SK-N-SH treated with all-trans-retinoic acid at 6 μM for 48 hours (cell line): ENCODE data around the gene HES1.

ENCODE experiments used
- ATAC-seq: fragments of 200-7000 bp; cut with Tn5 transposase; 3 replicates; pipeline ENCODE4 v1.9.1; 2020; ENCODE audit warnings: mild to moderate bottlenecking, moderate library complexity
- ARNTL ChIP-seq: fragments of 450-650 bp; formaldehyde crosslinking; IDR thresholded peaks from 2 replicates; pipeline ENCODE4 v1.5.0; 2020; ENCODE audit warnings: low read depth, mild to moderate bottlenecking, moderate library complexity, borderline replicate concordance
- BACH2 ChIP-seq: fragments of 250-450 bp; sonication (Bioruptor Pico); IDR thresholded peaks from 2 replicates; pipeline ENCODE4 v1.9.0; 2021; ENCODE audit warnings: mild to moderate bottlenecking, borderline replicate concordance
- CSDC2 ChIP-seq: fragments of 250-450 bp; sonication (Bioruptor Pico); IDR thresholded peaks from 2 replicates; pipeline ENCODE4 v1.5.0; 2020; ENCODE audit warnings: mild to moderate bottlenecking, moderate library complexity
- ESRRG ChIP-seq: fragments of 250-450 bp; sonication (Bioruptor Pico); IDR thresholded peaks from 2 replicates; pipeline ENCODE4 v1.6.1; 2021; ENCODE audit warnings: mild to moderate bottlenecking
- GLIS3 ChIP-seq: fragments of 250-450 bp; sonication (Bioruptor Pico); IDR thresholded peaks from 2 replicates; pipeline ENCODE4 v1.5.0; 2020; ENCODE audit warnings: mild to moderate bottlenecking, moderate library complexity
- ISL1 ChIP-seq: fragments of 250-450 bp; sonication (Bioruptor Pico); IDR thresholded peaks from 2 replicates; pipeline ENCODE4 v2.1.2; 2022; ENCODE audit warnings: mild to moderate bottlenecking, moderate library complexity
- OSR1 ChIP-seq: fragments of 250-450 bp; sonication (Bioruptor Pico); IDR thresholded peaks from 2 replicates; pipeline ENCODE4 v1.8.0; 2022; ENCODE audit warnings: moderate library complexity, mild to moderate bottlenecking, inconsistent platforms
- PPARA ChIP-seq: fragments of 250-450 bp; sonication (Bioruptor Pico); IDR thresholded peaks from 2 replicates; pipeline ENCODE4 v1.5.0; 2020; ENCODE audit warnings: mild to moderate bottlenecking, borderline replicate concordance
- RARB ChIP-seq: fragments of 250-450 bp; sonication (Bioruptor Pico); IDR thresholded peaks from 2 replicates; pipeline ENCODE4 v1.8.0; 2021; ENCODE audit warnings: mild to moderate bottlenecking, moderate library complexity
- SNAI2 ChIP-seq: fragments of 250-450 bp; sonication (Bioruptor Pico); IDR thresholded peaks from 2 replicates; pipeline ENCODE4 v1.5.0; 2020; ENCODE audit warnings: mild to moderate bottlenecking, moderate library complexity
- TCF4 ChIP-seq: fragments of 250-450 bp; sonication (Bioruptor Pico); IDR thresholded peaks from 2 replicates; pipeline ENCODE4 v1.8.0; 2021; ENCODE audit warnings: mild to moderate bottlenecking, moderate library complexity, borderline replicate concordance
- TOX ChIP-seq: fragments of 250-450 bp; sonication (Bioruptor Pico); IDR thresholded peaks from 2 replicates; pipeline ENCODE4 v1.8.0; 2021; ENCODE audit warnings: mild to moderate bottlenecking, moderate library complexity, borderline replicate concordance
- ZC3H10 ChIP-seq: fragments of 250-450 bp; sonication (Bioruptor Pico); IDR thresholded peaks from 2 replicates; pipeline ENCODE4 v1.5.1; 2021; ENCODE audit warnings: mild to moderate bottlenecking, moderate library complexity
- ZFP3 ChIP-seq: fragments of 250-450 bp; sonication (Bioruptor Pico); IDR thresholded peaks from 2 replicates; pipeline ENCODE4 v1.5.0; 2020; ENCODE audit warnings: mild to moderate bottlenecking, moderate library complexity
- ZFP30 ChIP-seq: fragments of 450-650 bp; formaldehyde crosslinking; IDR thresholded peaks from 2 replicates; pipeline ENCODE4 v1.5.0; 2022; ENCODE audit warnings: mild to moderate bottlenecking, moderate library complexity
- ZNF565 ChIP-seq: fragments of 450-650 bp; formaldehyde crosslinking; conservative IDR thresholded peaks from 2 replicates; pipeline ENCODE4 v1.5.0; 2020; ENCODE audit warnings: low read depth, mild to moderate bottlenecking, moderate library complexity
- ZNF70 ChIP-seq: fragments of 450-650 bp; formaldehyde crosslinking; IDR thresholded peaks from 2 replicates; pipeline ENCODE4 v1.5.0; 2020; ENCODE audit warnings: mild to moderate bottlenecking, moderate library complexity
- ZNF8 ChIP-seq: fragments of 450-650 bp; formaldehyde crosslinking; IDR thresholded peaks from 2 replicates; pipeline ENCODE4 v1.5.0; 2020; ENCODE audit warnings: mild to moderate bottlenecking, moderate library complexity
- TF ChIP-seq, protein P1 (sequence below): fragments of 250-450 bp; sonication (Bioruptor Pico); IDR thresholded peaks from 2 replicates; pipeline ENCODE4 v1.8.0; 2021; ENCODE audit warnings: low read depth, mild to moderate bottlenecking, moderate library complexity, borderline replicate concordance
- TF ChIP-seq, protein P2 (sequence below): fragments of 250-450 bp; sonication (Bioruptor Pico); IDR thresholded peaks from 2 replicates; pipeline ENCODE4 v1.5.1; 2020; ENCODE audit warnings: low read depth, mild to moderate bottlenecking, moderate library complexity
- TF ChIP-seq, protein P3 (sequence below): fragments of 250-450 bp; sonication (Bioruptor Pico); IDR thresholded peaks from 2 replicates; pipeline ENCODE4 v1.5.0; 2020; ENCODE audit warnings: mild to moderate bottlenecking, moderate library complexity
- TF ChIP-seq, protein P4 (sequence below): fragments of 250-450 bp; sonication (Bioruptor Pico); IDR thresholded peaks from 2 replicates; pipeline ENCODE4 v1.5.1; 2021; ENCODE audit warnings: mild to moderate bottlenecking, moderate library complexity
- TF ChIP-seq, protein P5 (sequence below): fragments of 250-450 bp; sonication (Bioruptor Pico); IDR thresholded peaks from 2 replicates; pipeline ENCODE4 v1.8.0; 2020; ENCODE audit warnings: mild to moderate bottlenecking, moderate library complexity, borderline replicate concordance

Gene HES1

DNA sequence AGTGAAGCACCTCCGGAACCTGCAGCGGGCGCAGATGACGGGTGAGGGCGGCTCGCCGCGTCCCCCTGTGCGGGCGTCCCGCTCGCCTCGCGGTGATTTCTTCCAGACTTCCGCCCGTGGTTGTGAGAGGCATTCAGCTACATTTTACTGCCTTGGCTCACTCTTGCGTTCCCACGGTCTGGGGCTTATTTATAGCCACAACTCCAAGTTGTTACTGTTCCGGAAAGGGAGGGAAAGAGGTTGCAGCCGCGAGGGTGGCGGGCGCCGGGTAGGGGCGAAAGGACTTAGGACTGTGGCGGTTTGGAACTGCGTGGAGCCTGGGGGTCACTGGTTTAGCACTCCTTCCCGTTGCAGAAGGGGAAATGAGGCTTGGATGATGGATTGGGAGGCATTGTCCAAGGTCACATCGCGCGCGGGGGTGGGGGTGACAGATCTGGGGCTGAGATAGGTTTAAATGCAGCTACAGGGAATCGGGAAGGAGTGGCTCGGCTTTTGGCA lies 1.1 kb downstream of the HES1 start (continued):
- TF ChIP-seq, protein P1, sequence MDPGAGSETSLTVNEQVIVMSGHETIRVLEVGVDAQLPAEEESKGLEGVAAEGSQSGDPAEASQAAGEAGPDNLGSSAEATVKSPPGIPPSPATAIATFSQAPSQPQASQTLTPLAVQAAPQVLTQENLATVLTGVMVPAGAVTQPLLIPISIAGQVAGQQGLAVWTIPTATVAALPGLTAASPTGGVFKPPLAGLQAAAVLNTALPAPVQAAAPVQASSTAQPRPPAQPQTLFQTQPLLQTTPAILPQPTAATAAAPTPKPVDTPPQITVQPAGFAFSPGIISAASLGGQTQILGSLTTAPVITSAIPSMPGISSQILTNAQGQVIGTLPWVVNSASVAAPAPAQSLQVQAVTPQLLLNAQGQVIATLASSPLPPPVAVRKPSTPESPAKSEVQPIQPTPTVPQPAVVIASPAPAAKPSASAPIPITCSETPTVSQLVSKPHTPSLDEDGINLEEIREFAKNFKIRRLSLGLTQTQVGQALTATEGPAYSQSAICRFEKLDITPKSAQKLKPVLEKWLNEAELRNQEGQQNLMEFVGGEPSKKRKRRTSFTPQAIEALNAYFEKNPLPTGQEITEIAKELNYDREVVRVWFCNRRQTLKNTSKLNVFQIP (CRISPR knock-in tag): no peak
- TF ChIP-seq ZNF70 (no peak), CSDC2 (CRISPR knock-in tag) (no peak), ISL1 (CRISPR knock-in tag) (no peak), SNAI2 (no peak), TOX (CRISPR knock-in tag) (no peak), ZFP30 (CRISPR knock-in tag) (no peak)

DNA sequence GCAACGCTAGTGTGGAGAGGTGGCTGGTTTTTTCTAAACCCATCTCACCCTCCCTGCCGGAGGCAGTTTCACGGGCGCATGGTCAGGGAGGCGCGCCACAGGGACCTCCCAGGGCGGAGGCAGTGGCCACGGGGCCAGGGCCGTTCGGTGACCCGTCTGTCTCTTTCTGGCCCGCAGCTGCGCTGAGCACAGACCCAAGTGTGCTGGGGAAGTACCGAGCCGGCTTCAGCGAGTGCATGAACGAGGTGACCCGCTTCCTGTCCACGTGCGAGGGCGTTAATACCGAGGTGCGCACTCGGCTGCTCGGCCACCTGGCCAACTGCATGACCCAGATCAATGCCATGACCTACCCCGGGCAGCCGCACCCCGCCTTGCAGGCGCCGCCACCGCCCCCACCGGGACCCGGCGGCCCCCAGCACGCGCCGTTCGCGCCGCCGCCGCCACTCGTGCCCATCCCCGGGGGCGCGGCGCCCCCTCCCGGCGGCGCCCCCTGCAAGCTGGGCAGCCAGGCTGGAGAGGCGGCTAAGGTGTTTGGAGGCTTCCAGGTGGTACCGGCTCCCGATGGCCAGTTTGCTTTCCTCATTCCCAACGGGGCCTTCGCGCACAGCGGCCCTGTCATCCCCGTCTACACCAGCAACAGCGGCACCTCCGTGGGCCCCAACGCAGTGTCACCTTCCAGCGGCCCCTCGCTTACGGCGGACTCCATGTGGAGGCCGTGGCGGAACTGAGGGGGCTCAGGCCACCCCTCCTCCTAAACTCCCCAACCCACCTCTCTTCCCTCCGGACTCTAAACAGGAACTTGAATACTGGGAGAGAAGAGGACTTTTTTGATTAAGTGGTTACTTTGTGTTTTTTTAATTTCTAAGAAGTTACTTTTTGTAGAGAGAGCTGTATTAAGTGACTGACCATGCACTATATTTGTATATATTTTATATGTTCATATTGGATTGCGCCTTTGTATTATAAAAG lies 1.8 kb downstream of the HES1 start:
- ATAC-seq: no peak
- TF ChIP-seq ARNTL (CRISPR knock-in tag) (no peak), CSDC2 (CRISPR knock-in tag) (no peak), ZC3H10 (CRISPR knock-in tag) (peak; percentile 77), BACH2 (CRISPR knock-in tag) (no peak), TCF4 (CRISPR knock-in tag) (peak; percentile 11; the same call in 1 of the 2 replicates), ZNF565 (CRISPR knock-in tag) (0 out of 2 replicates have a peak, but pooled peaks have one; percentile 77), OSR1 (CRISPR knock-in tag) (no peak), SNAI2 (no peak), ISL1 (CRISPR knock-in tag) (no peak), ZFP3 (peak; percentile 54; the same call in 1 of the 2 replicates), PPARA (no peak), GLIS3 (peak; percentile 89), ZNF70 (no peak), TOX (CRISPR knock-in tag) (peak; percentile 19; the same call in 1 of the 2 replicates), ESRRG (CRISPR knock-in tag) (0 out of 2 replicates have a peak, but pooled peaks have one; percentile 47), ZFP30 (CRISPR knock-in tag) (0 out of 2 replicates have a peak, but pooled peaks have one; percentile 1), RARB (CRISPR knock-in tag) (peak; percentile 75; the same call in 1 of the 2 replicates), ZNF8 (CRISPR knock-in tag) (no peak)
- TF ChIP-seq, protein P1 (CRISPR knock-in tag): no peak
- TF ChIP-seq, protein P2, sequence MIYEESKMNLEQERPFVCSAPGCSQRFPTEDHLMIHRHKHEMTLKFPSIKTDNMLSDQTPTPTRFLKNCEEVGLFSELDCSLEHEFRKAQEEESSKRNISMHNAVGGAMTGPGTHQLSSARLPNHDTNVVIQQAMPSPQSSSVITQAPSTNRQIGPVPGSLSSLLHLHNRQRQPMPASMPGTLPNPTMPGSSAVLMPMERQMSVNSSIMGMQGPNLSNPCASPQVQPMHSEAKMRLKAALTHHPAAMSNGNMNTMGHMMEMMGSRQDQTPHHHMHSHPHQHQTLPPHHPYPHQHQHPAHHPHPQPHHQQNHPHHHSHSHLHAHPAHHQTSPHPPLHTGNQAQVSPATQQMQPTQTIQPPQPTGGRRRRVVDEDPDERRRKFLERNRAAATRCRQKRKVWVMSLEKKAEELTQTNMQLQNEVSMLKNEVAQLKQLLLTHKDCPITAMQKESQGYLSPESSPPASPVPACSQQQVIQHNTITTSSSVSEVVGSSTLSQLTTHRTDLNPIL (CRISPR knock-in tag): peak; percentile 90
- TF ChIP-seq, protein P3, sequence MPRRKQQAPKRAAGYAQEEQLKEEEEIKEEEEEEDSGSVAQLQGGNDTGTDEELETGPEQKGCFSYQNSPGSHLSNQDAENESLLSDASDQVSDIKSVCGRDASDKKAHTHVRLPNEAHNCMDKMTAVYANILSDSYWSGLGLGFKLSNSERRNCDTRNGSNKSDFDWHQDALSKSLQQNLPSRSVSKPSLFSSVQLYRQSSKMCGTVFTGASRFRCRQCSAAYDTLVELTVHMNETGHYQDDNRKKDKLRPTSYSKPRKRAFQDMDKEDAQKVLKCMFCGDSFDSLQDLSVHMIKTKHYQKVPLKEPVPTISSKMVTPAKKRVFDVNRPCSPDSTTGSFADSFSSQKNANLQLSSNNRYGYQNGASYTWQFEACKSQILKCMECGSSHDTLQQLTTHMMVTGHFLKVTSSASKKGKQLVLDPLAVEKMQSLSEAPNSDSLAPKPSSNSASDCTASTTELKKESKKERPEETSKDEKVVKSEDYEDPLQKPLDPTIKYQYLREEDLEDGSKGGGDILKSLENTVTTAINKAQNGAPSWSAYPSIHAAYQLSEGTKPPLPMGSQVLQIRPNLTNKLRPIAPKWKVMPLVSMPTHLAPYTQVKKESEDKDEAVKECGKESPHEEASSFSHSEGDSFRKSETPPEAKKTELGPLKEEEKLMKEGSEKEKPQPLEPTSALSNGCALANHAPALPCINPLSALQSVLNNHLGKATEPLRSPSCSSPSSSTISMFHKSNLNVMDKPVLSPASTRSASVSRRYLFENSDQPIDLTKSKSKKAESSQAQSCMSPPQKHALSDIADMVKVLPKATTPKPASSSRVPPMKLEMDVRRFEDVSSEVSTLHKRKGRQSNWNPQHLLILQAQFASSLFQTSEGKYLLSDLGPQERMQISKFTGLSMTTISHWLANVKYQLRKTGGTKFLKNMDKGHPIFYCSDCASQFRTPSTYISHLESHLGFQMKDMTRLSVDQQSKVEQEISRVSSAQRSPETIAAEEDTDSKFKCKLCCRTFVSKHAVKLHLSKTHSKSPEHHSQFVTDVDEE (CRISPR knock-in tag): no peak
- TF ChIP-seq, protein P4, sequence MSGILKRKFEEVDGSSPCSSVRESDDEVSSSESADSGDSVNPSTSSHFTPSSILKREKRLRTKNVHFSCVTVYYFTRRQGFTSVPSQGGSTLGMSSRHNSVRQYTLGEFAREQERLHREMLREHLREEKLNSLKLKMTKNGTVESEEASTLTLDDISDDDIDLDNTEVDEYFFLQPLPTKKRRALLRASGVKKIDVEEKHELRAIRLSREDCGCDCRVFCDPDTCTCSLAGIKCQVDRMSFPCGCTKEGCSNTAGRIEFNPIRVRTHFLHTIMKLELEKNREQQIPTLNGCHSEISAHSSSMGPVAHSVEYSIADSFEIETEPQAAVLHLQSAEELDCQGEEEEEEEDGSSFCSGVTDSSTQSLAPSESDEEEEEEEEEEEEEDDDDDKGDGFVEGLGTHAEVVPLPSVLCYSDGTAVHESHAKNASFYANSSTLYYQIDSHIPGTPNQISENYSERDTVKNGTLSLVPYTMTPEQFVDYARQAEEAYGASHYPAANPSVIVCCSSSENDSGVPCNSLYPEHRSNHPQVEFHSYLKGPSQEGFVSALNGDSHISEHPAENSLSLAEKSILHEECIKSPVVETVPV (CRISPR knock-in tag): peak; percentile 94
- TF ChIP-seq, protein P5, sequence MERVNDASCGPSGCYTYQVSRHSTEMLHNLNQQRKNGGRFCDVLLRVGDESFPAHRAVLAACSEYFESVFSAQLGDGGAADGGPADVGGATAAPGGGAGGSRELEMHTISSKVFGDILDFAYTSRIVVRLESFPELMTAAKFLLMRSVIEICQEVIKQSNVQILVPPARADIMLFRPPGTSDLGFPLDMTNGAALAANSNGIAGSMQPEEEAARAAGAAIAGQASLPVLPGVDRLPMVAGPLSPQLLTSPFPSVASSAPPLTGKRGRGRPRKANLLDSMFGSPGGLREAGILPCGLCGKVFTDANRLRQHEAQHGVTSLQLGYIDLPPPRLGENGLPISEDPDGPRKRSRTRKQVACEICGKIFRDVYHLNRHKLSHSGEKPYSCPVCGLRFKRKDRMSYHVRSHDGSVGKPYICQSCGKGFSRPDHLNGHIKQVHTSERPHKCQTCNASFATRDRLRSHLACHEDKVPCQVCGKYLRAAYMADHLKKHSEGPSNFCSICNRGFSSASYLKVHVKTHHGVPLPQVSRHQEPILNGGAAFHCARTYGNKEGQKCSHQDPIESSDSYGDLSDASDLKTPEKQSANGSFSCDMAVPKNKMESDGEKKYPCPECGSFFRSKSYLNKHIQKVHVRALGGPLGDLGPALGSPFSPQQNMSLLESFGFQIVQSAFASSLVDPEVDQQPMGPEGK: peak; percentile 95
